Skeletal muscle tissue (tissue), 4 donors: ENCODE measurements around the gene FBXL19. TPM values are rescaled to one million over a fixed set of nuclear protein-coding genes. Genes with fewer than 3 reads are reported as not detected.

Source experiments
- H3K27ac ChIP-seq: one replicate; pipeline ENCODE4 v1.7.0; 2013; ENCODE audit warnings: mild to moderate bottlenecking, low read depth, low read length, inconsistent platforms
- H3K27me3 ChIP-seq, 3 donors: one replicate each; pipeline ENCODE4 v1.7.0; 2013; ENCODE audit warnings: low read length in 3 of 3; ENCODE audit not compliant: control insufficient read depth in 3 of 3, insufficient read depth in 3 of 3
- H3K36me3 ChIP-seq, 3 donors: one replicate each; pipeline ENCODE4 v1.7.0; 2013; ENCODE audit warnings: low read length in 3 of 3; ENCODE audit not compliant: control insufficient read depth in 3 of 3, insufficient read depth in 3 of 3
- H3K4me1 ChIP-seq, 3 donors: one replicate each; pipeline ENCODE4 v1.7.0; 2013; ENCODE audit warnings: low read length in 3 of 3, mild to moderate bottlenecking in 3 of 3; ENCODE audit not compliant: control insufficient read depth in 3 of 3, insufficient read depth in 3 of 3
- H3K4me3 ChIP-seq, 3 donors: one replicate each; pipeline ENCODE4 v1.7.0; 2013; ENCODE audit warnings: low read length in 3 of 3
- H3K9ac ChIP-seq, 3 donors: one replicate each; pipeline ENCODE4 v1.7.0; 2013; ENCODE audit warnings: low read length in 3 of 3, mild to moderate bottlenecking in 3 of 3, moderate library complexity in 2 of 3, low read depth in 1 of 3
- H3K9me3 ChIP-seq, 3 donors: one replicate each; pipeline ENCODE4 v1.7.0; 2013; ENCODE audit warnings: low read length in 3 of 3; ENCODE audit not compliant: control insufficient read depth in 3 of 3
- total RNA-seq: library from RNA; depleted of rRNA; stranded (reverse); fragments of >200 nt; gene quantifications from one replicate; pipeline ENCODE4 v1.2.3, GENCODE V29; 2014
- donor health status: Osteomylitis.

The FBXL19 gene
- total RNA-seq, 1 donor from 2014 or later = 5.2 TPM

DNA sequence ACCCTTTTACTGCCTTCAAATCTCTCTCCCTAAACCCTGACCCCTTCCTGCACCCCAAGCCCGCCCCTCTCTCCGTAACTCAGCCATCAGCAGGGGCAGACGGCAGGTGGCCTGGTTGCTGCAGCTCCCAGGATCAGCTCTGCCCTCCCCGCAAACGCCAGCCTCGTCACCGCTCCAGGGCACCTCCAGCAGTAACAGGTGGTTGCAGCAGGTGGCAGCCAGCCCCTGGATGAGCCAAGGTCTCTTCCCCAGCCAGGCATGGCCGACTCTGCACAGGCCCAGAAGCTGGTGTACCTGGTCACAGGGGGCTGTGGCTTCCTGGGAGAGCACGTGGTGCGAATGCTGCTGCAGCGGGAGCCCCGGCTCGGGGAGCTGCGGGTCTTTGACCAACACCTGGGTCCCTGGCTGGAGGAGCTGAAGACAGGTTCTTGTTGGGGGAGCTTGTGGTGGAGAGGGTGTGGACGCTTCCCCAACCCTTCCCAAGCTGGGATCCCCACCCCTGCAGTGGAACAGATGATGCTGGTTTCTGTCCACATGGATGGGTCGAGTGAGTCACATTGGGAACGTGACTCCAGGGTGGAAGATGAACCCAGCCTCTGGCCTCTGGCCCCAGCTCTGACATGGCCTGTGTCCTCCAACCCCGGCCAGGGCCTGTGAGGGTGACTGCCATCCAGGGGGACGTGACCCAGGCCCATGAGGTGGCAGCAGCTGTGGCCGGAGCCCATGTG lies 62.2 kb downstream of the FBXL19 start:
- Histone ChIP-seq H3K4me3 (peak overlapping the region; percentile 76 to 78 (median 77)), H3K27me3 (no peaks in the 10 kb centered on the region), H3K9ac (peak overlapping the region; percentile 71 to 80 (median 76)), H3K9me3 (no peaks in the 10 kb centered on the region), H3K27ac (peak overlapping the region; percentile 75), H3K36me3 (peaks cover 33 to 39% (median 36%) of the 10 kb centered on the region in 3 donors), H3K4me1 (peaks cover 18 to 21% (median 19%) of the 10 kb centered on the region in 3 donors)

GRCh38 chr16:30986129-30986991 lies 63.0 kb downstream of the FBXL19 start:
- peaks cover 18 to 21% (median 19%) of the 10 kb centered on the region in 3 donors for H3K4me1 ChIP-seq
- no peaks in the 10 kb centered on the region for H3K27me3 ChIP-seq
- H3K9me3 ChIP-seq = no peaks in the 10 kb centered on the region
- H3K36me3 ChIP-seq = peaks cover 28 to 31% (median 31%) of the 10 kb centered on the region in 3 donors
- H3K27ac ChIP-seq = peak overlapping the region; percentile 75
- H3K9ac ChIP-seq = peak overlapping the region in 2 of 3 donors; percentile 76 to 80
- peak overlapping the region; percentile 76 to 78 (median 77) for H3K4me3 ChIP-seq

DNA sequence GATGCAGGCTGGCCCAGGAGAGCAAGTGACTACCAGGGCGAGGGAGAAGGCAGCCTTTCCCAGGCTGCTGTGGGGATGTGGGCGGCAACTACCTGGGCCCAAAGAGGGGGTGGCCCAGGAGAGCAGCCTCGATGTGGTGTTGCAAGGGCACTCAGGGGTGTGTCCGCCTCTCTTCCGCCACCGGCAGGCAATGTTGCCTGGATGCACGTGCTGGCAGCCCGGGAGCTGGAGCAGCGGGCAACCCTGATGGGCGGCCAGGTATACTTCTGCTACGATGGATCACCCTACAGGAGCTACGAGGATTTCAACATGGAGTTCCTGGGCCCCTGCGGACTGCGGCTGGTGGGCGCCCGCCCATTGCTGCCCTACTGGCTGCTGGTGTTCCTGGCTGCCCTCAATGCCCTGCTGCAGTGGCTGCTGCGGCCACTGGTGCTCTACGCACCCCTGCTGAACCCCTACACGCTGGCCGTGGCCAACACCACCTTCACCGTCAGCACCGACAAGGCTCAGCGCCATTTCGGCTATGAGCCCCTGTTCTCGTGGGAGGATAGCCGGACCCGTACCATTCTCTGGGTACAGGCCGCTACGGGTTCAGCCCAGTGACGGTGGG lies 64.3 kb downstream of the FBXL19 start:
- Histone ChIP-seq H3K9me3 (no peaks in the 10 kb centered on the region), H3K27me3 (no peaks in the 10 kb centered on the region), H3K27ac (no peak overlapping the region), H3K9ac (no peak overlapping the region), H3K36me3 (peaks cover 21 to 22% (median 21%) of the 10 kb centered on the region in 3 donors), H3K4me1 (peaks cover 18 to 19% (median 19%) of the 10 kb centered on the region in 3 donors), H3K4me3 (no peak overlapping the region)

DNA sequence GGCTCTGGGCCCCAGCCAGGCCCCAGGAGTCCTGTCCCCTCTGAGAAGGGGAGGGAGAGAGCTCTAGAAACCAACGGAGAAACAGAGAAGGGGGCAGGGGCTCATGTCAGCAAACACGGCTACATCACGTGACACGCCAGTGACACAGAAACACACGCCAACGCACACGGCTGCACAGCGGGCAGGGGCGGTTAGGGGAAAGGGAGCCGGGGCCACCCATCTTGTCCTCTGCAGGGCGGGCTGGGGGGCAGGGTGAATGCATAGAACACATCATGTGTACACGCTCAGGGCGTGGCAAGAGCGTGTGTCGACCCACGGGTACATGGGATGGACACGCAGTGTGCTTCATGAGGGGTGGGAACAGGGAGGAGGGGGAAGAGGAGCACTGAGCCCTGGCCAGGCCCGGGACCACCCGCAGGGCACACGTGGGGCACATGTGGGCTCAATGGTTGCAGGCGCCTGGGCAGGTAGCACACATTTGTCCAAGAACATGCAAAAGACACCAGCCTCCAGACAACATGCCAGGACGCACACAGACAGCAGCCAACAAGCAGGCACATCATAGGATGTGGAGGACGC lies 66.2 kb downstream of the FBXL19 start:
- Histone ChIP-seq H3K4me3 (no peak overlapping the region), H3K27me3 (no peaks in the 10 kb centered on the region), H3K4me1 (peaks cover 16 to 19% (median 18%) of the 10 kb centered on the region in 3 donors), H3K36me3 (peaks cover 7 to 15% (median 8%) of the 10 kb centered on the region in 3 donors), H3K9me3 (no peaks in the 10 kb centered on the region), H3K9ac (no peak overlapping the region), H3K27ac (no peak overlapping the region)

DNA sequence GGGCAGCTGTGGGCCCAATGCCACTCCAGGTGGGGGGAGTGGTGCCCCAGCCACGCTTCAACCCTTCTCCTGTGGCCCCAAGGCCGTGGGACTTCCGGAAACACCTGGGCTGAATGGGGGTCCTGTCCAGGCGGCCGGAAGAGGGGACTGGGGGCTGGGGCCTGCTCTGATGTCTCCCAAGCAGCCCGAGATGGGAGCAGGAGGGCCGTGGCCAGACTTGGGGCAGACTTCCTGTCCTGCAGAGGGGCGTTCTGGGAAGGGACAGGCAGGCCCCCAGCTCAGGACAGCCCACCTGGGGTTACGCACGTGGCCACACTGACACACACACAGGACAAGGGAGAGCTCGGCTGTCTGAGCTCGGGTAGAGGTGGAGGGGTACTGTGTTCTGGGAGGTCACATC lies 66.7 kb downstream of the FBXL19 start:
- peaks cover 5 to 14% (median 8%) of the 10 kb centered on the region in 3 donors for H3K36me3 ChIP-seq
- H3K27me3 ChIP-seq = no peaks in the 10 kb centered on the region
- no peak overlapping the region for H3K9ac ChIP-seq
- H3K27ac ChIP-seq = no peak overlapping the region
- H3K4me1 ChIP-seq = peaks cover 12 to 14% (median 14%) of the 10 kb centered on the region in 3 donors
- no peak overlapping the region for H3K4me3 ChIP-seq
- H3K9me3 ChIP-seq = no peaks in the 10 kb centered on the region

DNA sequence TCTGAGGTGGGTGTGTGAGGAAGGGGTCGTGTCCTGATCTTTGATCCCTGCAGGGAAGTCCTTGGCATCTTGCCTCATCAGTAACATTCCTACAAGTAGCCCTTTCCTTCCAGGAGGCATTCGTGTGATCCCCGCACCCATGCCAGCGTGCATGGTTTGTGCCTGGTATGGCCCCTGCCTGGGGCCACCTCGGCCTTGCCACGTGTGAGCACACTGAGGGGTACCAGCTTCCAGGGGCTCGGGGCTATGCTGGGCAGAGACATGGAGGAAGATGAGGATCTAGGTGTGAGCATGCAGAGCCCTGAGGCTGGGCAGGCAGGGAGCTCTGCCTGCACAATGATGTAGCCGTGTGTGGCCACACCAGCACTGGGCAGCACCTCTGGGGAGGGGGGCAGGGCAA lies 67.7 kb downstream of the FBXL19 start:
- H3K27me3 ChIP-seq = no peaks in the 10 kb centered on the region
- H3K9ac ChIP-seq = no peak overlapping the region
- H3K9me3 ChIP-seq = no peaks in the 10 kb centered on the region
- no peak overlapping the region for H3K27ac ChIP-seq
- peaks cover 3 to 5% (median 4%) of the 10 kb centered on the region in 3 donors for H3K4me1 ChIP-seq
- H3K36me3 ChIP-seq = peaks cover 5 to 14% (median 8%) of the 10 kb centered on the region in 3 donors
- H3K4me3 ChIP-seq = no peak overlapping the region

GRCh38 chr16:30992276-30992780 lies 69.0 kb downstream of the FBXL19 start:
- peaks cover under 1 to 4% (median under 1%) of the 10 kb centered on the region in 3 donors for H3K4me1 ChIP-seq
- no peaks in the 10 kb centered on the region for H3K27me3 ChIP-seq
- H3K9ac ChIP-seq = no peak overlapping the region
- H3K36me3 ChIP-seq = peaks cover 0 to 8% (median 3%) of the 10 kb centered on the region in 3 donors
- no peak overlapping the region for H3K27ac ChIP-seq
- no peak overlapping the region for H3K4me3 ChIP-seq
- no peaks in the 10 kb centered on the region for H3K9me3 ChIP-seq

DNA sequence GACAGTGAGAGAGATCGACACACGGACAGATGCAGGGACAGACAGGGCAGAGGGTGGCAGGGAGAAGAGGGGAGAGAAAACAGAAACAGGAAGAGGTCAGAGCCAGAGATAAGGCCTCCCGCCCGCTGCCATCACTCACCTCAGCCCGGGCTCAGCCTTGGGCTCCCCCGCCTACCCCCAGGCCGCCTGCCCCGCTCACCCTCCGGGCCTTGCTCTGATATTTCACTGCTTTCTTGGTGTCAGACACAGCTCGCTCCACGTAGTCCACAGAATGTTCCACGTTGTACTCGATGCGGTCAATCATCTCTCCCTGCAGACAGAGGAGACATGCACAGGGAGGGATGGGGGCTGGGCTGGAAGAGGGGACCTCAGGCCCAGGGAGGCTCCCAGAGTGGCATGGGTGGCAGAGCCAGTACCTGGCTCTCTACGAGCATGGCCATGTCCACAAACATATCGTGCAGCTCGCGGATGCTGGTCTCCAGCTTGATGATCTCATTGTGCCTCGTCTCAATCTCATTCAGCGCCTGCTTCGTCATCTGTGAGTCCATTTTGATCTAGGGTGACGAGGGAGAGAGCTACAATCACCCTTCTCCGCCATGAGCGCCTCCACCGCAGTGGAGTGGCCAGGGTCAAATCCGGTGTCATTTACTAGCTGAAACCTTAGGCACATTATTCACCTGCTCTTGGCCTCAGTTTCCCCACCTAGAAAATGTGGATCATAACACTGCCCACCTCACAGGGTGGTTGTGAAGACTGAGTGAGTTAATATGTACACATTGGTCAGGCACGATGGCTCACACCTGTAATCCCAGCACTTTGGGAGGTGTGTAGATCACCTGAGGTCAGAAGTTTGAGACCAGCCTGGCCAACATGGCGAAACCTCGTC lies 69.8 kb downstream of the FBXL19 start:
- peaks cover 0 to 2% (median 0%) of the 10 kb centered on the region in 3 donors for H3K27me3 ChIP-seq
- peaks cover 4 to 10% (median 7%) of the 10 kb centered on the region in 3 donors for H3K4me1 ChIP-seq
- H3K36me3 ChIP-seq = no peaks in the 10 kb centered on the region
- no peaks in the 10 kb centered on the region for H3K9me3 ChIP-seq
- no peak overlapping the region for H3K27ac ChIP-seq
- H3K4me3 ChIP-seq = no peak overlapping the region
- H3K9ac ChIP-seq = no peak overlapping the region
